ENCODE measurements around the gene PDE6G. TPM values are rescaled to one million over a fixed set of nuclear protein-coding genes. Genes with fewer than 3 reads are reported as not detected.
"Not testable (repeated sequence)": the region's sequence is repeated elsewhere in the genome, so short reads cannot be mapped to it uniquely, and the experiment has no call there.

PDE6G gene
- total RNA-seq, 1 donor from 2014 or later: not detected

DNA sequence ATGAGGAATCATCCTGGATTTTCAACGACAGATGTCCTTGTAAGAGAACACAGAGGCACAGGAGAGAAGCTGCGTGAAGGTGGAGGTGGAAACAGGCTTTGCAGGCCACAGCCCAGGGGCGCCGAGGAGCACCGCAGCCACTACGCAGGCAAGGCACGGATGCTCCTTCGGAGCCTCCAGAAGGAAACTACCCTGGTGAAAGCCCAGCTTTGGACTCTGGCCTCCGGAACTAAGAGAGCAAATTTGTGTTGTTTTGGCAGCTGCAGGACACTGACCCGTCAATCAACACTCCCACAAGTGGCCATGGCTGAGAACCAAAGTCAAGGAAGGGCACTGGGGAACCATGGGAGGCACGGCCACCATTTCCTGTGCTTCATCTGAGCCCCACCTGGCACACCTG is 23.8 kb upstream of the PDE6G start:
- Histone ChIP-seq H3K79me2 (ENCODE audit: low read depth) (peaks cover 35% of the 10 kb centered on the region), H4K20me1 (ENCODE audit: low read depth) (peaks cover 24% of the 10 kb centered on the region), H3K9me3 (ENCODE audit: low read depth) (no peaks in the 10 kb centered on the region), H3F3A (ENCODE audit: low read depth) (peaks cover 17% of the 10 kb centered on the region), H3K4me1 (peaks cover 10% of the 10 kb centered on the region), H3K4me2 (no peak overlapping the region), H3K36me3 (no peaks in the 10 kb centered on the region), H3K27me3 (no peaks in the 10 kb centered on the region), H2AFZ (replicated peaks) (no peak overlapping the region), H3K4me3 (no peak overlapping the region), H3K27ac (no peak overlapping the region), H3K9ac (no peak overlapping the region)
- DNase-seq (ENCODE audit: low spot score): no peak
- Mint-ChIP-seq H3K27ac (no peak overlapping the region), H3K27me3 (ENCODE audit: insufficient read depth, low read depth) (no peaks in the 10 kb centered on the region), H3K9me3 (no peaks in the 10 kb centered on the region), H3K4me3 (no peak overlapping the region), H3K36me3 (peaks cover 6% of the 10 kb centered on the region), H3K4me1 (peaks cover 17% of the 10 kb centered on the region)
- TF ChIP-seq EZH2 (IDR thresholded peaks at IDR 0.05) (no peak), EZH2phosphoT487 (IDR thresholded peaks at IDR 0.05) (no peak)
- TF ChIP-seq, protein P1, sequence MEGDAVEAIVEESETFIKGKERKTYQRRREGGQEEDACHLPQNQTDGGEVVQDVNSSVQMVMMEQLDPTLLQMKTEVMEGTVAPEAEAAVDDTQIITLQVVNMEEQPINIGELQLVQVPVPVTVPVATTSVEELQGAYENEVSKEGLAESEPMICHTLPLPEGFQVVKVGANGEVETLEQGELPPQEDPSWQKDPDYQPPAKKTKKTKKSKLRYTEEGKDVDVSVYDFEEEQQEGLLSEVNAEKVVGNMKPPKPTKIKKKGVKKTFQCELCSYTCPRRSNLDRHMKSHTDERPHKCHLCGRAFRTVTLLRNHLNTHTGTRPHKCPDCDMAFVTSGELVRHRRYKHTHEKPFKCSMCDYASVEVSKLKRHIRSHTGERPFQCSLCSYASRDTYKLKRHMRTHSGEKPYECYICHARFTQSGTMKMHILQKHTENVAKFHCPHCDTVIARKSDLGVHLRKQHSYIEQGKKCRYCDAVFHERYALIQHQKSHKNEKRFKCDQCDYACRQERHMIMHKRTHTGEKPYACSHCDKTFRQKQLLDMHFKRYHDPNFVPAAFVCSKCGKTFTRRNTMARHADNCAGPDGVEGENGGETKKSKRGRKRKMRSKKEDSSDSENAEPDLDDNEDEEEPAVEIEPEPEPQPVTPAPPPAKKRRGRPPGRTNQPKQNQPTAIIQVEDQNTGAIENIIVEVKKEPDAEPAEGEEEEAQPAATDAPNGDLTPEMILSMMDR (IDR thresholded peaks at IDR 0.05): no peak

DNA sequence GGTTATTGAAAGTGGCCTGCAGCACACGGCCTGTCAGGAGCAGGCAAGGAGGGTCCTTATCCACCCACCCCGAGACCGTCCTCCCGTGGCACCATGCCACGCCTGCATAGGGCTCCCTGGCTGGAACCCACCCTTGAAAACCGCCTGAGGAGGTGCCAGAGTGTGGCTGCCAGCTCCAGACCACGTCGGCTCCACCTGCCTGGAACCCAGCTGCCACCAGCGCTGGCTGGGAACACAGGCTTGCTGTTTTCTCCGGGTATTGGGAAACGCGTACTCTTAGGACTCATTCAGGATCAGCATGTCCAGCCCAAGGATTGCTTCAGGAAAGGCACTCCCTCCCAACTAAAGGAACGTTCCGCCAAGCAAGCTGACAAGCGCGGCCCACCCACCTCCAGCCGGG is 20.6 kb upstream of the PDE6G start:
- Mint-ChIP-seq H3K36me3 (peaks cover 9% of the 10 kb centered on the region), H3K4me1 (no peaks in the 10 kb centered on the region), H3K27ac (no peak overlapping the region), H3K27me3 (ENCODE audit: insufficient read depth, low read depth) (no peaks in the 10 kb centered on the region), H3K4me3 (no peak overlapping the region), H3K9me3 (no peaks in the 10 kb centered on the region)
- no peak overlapping the region for H3K9ac ChIP-seq
- H3K4me1 ChIP-seq: no peaks in the 10 kb centered on the region
- TF ChIP-seq, protein P1 (IDR thresholded peaks at IDR 0.05): no peak
- TF ChIP-seq EZH2 (IDR thresholded peaks at IDR 0.05): no peak
- TF ChIP-seq EZH2phosphoT487 (IDR thresholded peaks at IDR 0.05): no peak
- H3K4me3 ChIP-seq: no peak overlapping the region
- H4K20me1 ChIP-seq (ENCODE audit: low read depth): peaks cover 10% of the 10 kb centered on the region
- no peaks in the 10 kb centered on the region for H3K36me3 ChIP-seq
- no peaks in the 10 kb centered on the region for H3K27me3 ChIP-seq
- H3K79me2 ChIP-seq (ENCODE audit: low read depth): peaks cover 7% of the 10 kb centered on the region
- H2AFZ ChIP-seq (replicated peaks): no peak overlapping the region
- DNase-seq (ENCODE audit: low spot score): no peak
- H3F3A ChIP-seq (ENCODE audit: low read depth): peaks cover 30% of the 10 kb centered on the region
- H3K27ac ChIP-seq: no peak overlapping the region
- H3K4me2 ChIP-seq: no peak overlapping the region
- H3K9me3 ChIP-seq (ENCODE audit: low read depth): no peaks in the 10 kb centered on the region

DNA sequence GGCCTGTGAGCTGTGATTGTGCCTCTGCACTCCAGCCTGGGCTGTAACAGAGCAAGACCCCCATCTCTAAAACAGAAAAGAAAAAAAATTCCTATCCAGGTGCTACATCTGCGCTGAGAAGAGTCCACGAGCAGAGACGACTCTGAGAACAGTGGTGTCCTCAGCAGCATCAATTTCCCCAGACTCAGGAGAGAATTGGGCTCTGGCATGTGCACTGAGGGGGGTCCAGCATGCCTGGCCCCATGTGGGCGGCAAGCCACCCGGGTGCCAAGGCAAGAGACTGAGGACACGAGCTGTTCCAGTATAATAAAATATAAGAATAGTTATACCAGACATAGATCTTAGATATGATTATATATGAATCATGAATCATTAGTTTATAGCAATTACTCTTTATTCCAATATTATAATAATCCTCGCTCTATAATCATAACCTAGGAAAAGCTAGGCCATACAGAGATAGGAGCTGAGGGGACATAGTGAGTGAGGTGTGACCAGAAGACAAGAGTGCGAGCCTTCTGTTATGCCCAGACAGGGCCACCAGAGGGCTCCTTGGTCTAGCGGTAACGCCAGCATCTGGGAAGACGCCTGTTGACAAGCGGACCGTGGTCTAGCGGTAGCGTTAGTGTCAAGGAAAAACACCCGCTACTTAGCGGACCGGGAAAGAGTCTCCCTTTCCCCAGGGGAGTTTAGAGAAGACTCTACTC is 19.3 kb upstream of the PDE6G start:
- not testable (repeated sequence) for H3K79me2 ChIP-seq (ENCODE audit: low read depth); H3K9me3 Mint-ChIP-seq; H3K27me3 Mint-ChIP-seq (ENCODE audit: insufficient read depth, low read depth); H3K27me3 ChIP-seq; H3K4me1 ChIP-seq; H3K27ac ChIP-seq; H3K27ac Mint-ChIP-seq; H3K9me3 ChIP-seq (ENCODE audit: low read depth); H3K4me1 Mint-ChIP-seq; H3K4me3 ChIP-seq; H3K36me3 ChIP-seq; H2AFZ ChIP-seq (replicated peaks); H3K4me3 Mint-ChIP-seq; H3K9ac ChIP-seq; H3K4me2 ChIP-seq
- peak; percentile 25 for DNase-seq (ENCODE audit: low spot score)
- peaks cover 10% of the 10 kb centered on the region for H4K20me1 ChIP-seq (ENCODE audit: low read depth)
- TF ChIP-seq, protein P1 (IDR thresholded peaks at IDR 0.05): peak; percentile 60
- peaks cover 30% of the 10 kb centered on the region for H3F3A ChIP-seq (ENCODE audit: low read depth)
- peaks cover 12% of the 10 kb centered on the region for H3K36me3 Mint-ChIP-seq
